GM04504 (cell line): Measurements from ENCODE around the gene FAU.
A peak's percentile ranks its signal among the peaks of the same experiment; 100 is the strongest.

ENCODE experiments used
- DNase-seq: peaks from one replicate; pipeline ENCODE4 v3.0.0-alpha.2; 2012; ENCODE audit warnings: low read depth

FAU gene

GRCh38 chr11:65107751-65108468, 14.0 kb downstream of the FAU start:
- DNase-seq, result no peak

- no peak for DNase-seq
Observed at GRCh38 chr11:65107078-65107477, 14.9 kb downstream of the FAU start.

- DNase-seq, result no peak
Observed at GRCh38 chr11:65104628-65105027, 17.3 kb downstream of the FAU start.

- no peak for DNase-seq
Observed at GRCh38 chr11:65103476-65103875, 18.5 kb downstream of the FAU start.

- DNase-seq, result no peak
Observed at GRCh38 chr11:65102142-65103095, 19.5 kb downstream of the FAU start.

GRCh38 chr11:65100674-65101350, 21.1 kb downstream of the FAU start:
- DNase-seq, result no peak

- no peak for DNase-seq
Observed at GRCh38 chr11:65096926-65097325, 25.0 kb downstream of the FAU start.

GRCh38 chr11:65095974-65096806, 25.7 kb downstream of the FAU start, which contains the start of gene VPS51:
VPS51 (plus strand) TSS chr11:65096214; CDS start chr11:65096251, 37 bp downstream.
- peak; percentile 70 for DNase-seq

GRCh38 chr11:65095427-65095826, 26.5 kb downstream of the FAU start:
- no peak for DNase-seq

- DNase-seq, result no peak
Observed at GRCh38 chr11:65090628-65091027, 31.3 kb downstream of the FAU start.

- DNase-seq, result no peak
Observed at GRCh38 chr11:65089621-65090020, 32.3 kb downstream of the FAU start.

- no peak for DNase-seq
Observed at GRCh38 chr11:65087827-65088226, 34.1 kb downstream of the FAU start.

GRCh38 chr11:65087216-65087615, 34.7 kb downstream of the FAU start:
- DNase-seq, result no peak

- DNase-seq, result no peak
Observed at GRCh38 chr11:65086809-65087208, 35.1 kb downstream of the FAU start.

- DNase-seq, result no peak
Observed at GRCh38 chr11:65085446-65085845, 36.5 kb downstream of the FAU start.

GRCh38 chr11:65084598-65085375, 37.1 kb downstream of the FAU start:
- no peak for DNase-seq

GRCh38 chr11:65083834-65084597, 37.9 kb downstream of the FAU start, which contains the start of the genes CDCA5 and ZFPL1:
CDCA5 (minus strand) TSS chr11:65084040; CDS start chr11:65083978, 62 bp downstream.
ZFPL1 (plus strand) TSS chr11:65084222; CDS start chr11:65084699, 477 bp downstream.
- peak; percentile 90 for DNase-seq

GRCh38 chr11:65083134-65083833, 38.6 kb downstream of the FAU start:
- DNase-seq, result no peak

GRCh38 chr11:65078786-65079342, 43.1 kb downstream of the FAU start:
- DNase-seq, result no peak
